Measurements from ENCODE around the gene HHAT.
A peak's percentile ranks its signal among the peaks of the same experiment; 100 is the strongest.
"Not testable (repeated sequence)": the region's sequence is repeated elsewhere in the genome, so short reads cannot be mapped to it uniquely, and the experiment has no call there.

HHAT gene

GRCh38 chr1:210313921-210314320 is 14.8 kb upstream of the HHAT start:
- no peak for DNase-seq (ENCODE audit: low read depth)

- DNase-seq (ENCODE audit: low read depth) = no peak
These were observed 13.2 kb upstream of the HHAT start for GRCh38 chr1:210315529-210315928.

GRCh38 chr1:210321131-210321530 is 7.6 kb upstream of the HHAT start:
- no peak for DNase-seq (ENCODE audit: low read depth)

GRCh38 chr1:210321552-210321951 is 7.2 kb upstream of the HHAT start:
- no peak for DNase-seq (ENCODE audit: low read depth)

GRCh38 chr1:210323957-210324356 is 4.7 kb upstream of the HHAT start:
- DNase-seq (ENCODE audit: low read depth) = no peak

- DNase-seq (ENCODE audit: low read depth) = no peak
These were observed 3.6 kb upstream of the HHAT start for GRCh38 chr1:210325026-210325670.

- DNase-seq (ENCODE audit: low read depth) = no peak
These were observed 513 bp upstream of the HHAT start for GRCh38 chr1:210328032-210328745.

GRCh38 chr1:210330279-210330866 is 1.7 kb downstream of the HHAT start:
- no peak for DNase-seq (ENCODE audit: low read depth)

GRCh38 chr1:210332233-210332632 is 3.5 kb downstream of the HHAT start:
- no peak for DNase-seq (ENCODE audit: low read depth)

- peak; percentile 6 for DNase-seq (ENCODE audit: low read depth)
These were observed 4.2 kb downstream of the HHAT start for GRCh38 chr1:210332719-210333398.

GRCh38 chr1:210335001-210335400 is 6.3 kb downstream of the HHAT start:
- DNase-seq (ENCODE audit: low read depth) = no peak

- no peak for DNase-seq (ENCODE audit: low read depth)
These were observed 7.7 kb downstream of the HHAT start for GRCh38 chr1:210336362-210336761.

GRCh38 chr1:210339500-210339899 is 10.8 kb downstream of the HHAT start:
- no peak for DNase-seq (ENCODE audit: low read depth)

- DNase-seq (ENCODE audit: low read depth) = no peak
These were observed 11.6 kb downstream of the HHAT start for GRCh38 chr1:210340311-210340710.

- DNase-seq (ENCODE audit: low read depth) = no peak
These were observed 12.1 kb downstream of the HHAT start for GRCh38 chr1:210340841-210341240.

GRCh38 chr1:210342986-210343780 is 14.5 kb downstream of the HHAT start:
- DNase-seq (ENCODE audit: low read depth) = no peak

- DNase-seq (ENCODE audit: low read depth) = no peak
These were observed 16.0 kb downstream of the HHAT start for GRCh38 chr1:210344706-210345105.

- no peak for DNase-seq (ENCODE audit: low read depth)
These were observed 18.4 kb downstream of the HHAT start for GRCh38 chr1:210347112-210347511.

- DNase-seq (ENCODE audit: low read depth) = no peak
These were observed 22.8 kb downstream of the HHAT start for GRCh38 chr1:210351496-210351895.

GRCh38 chr1:210352575-210352974 is 23.9 kb downstream of the HHAT start:
- DNase-seq (ENCODE audit: low read depth) = no peak

GRCh38 chr1:210354305-210354704 is 25.6 kb downstream of the HHAT start:
- DNase-seq (ENCODE audit: low read depth) = not testable (repeated sequence)

- DNase-seq (ENCODE audit: low read depth) = no peak
These were observed 29.9 kb downstream of the HHAT start for GRCh38 chr1:210358626-210359025.

Measured in stimulated activated CD8-positive, alpha-beta memory T cell treated with anti-CD3 and anti-CD28 coated beads, Interleukin-15, amount 100 ng/mL, for 1 hour (primary cell).